Stimulated activated CD8-positive, alpha-beta memory T cell treated with anti-CD3 and anti-CD28 coated beads, Interleukin-12 subunit alpha, Interleukin-12 subunit beta, amount 100 ng/mL, for 24 hours (primary cell): Measurements from ENCODE around the gene EPN2.
A peak's percentile ranks its signal among the peaks of the same experiment; 100 is the strongest.
"Not testable (repeated sequence)": the region's sequence is repeated elsewhere in the genome, so short reads cannot be mapped to it uniquely, and the experiment has no call there.

Source experiments
- DNase-seq: peaks from one replicate; pipeline ENCODE4 v3.0.0-alpha.2; 2020; ENCODE audit errors: extremely low read depth

The EPN2 gene

GRCh38 chr17:19345486-19346350 lies 108.6 kb downstream of the EPN2 start:
- no peak for DNase-seq

- DNase-seq, result no peak
These were observed 109.4 kb downstream of the EPN2 start for GRCh38 chr17:19346351-19347255.

- no peak for DNase-seq
These were observed 110.3 kb downstream of the EPN2 start for GRCh38 chr17:19347323-19348080.

- no peak for DNase-seq
These were observed 111.0 kb downstream of the EPN2 start for GRCh38 chr17:19348081-19348650.

GRCh38 chr17:19348806-19349205 lies 111.6 kb downstream of the EPN2 start:
- no peak for DNase-seq

GRCh38 chr17:19353401-19353800 lies 116.2 kb downstream of the EPN2 start:
- not testable (repeated sequence) for DNase-seq

- no peak for DNase-seq
These were observed 117.6 kb downstream of the EPN2 start for GRCh38 chr17:19354748-19355147.

GRCh38 chr17:19357351-19357750 lies 120.2 kb downstream of the EPN2 start:
- no peak for DNase-seq

- no peak for DNase-seq
These were observed 120.6 kb downstream of the EPN2 start for GRCh38 chr17:19357761-19358160.

- no peak for DNase-seq
These were observed 122.0 kb downstream of the EPN2 start for GRCh38 chr17:19359151-19359550.

GRCh38 chr17:19359856-19360255 lies 122.7 kb downstream of the EPN2 start:
- DNase-seq, result no peak

GRCh38 chr17:19360772-19361171 lies 123.6 kb downstream of the EPN2 start:
- no peak for DNase-seq

- DNase-seq, result no peak
These were observed 124.2 kb downstream of the EPN2 start for GRCh38 chr17:19361326-19361725.

- no peak for DNase-seq
These were observed 124.7 kb downstream of the EPN2 start for GRCh38 chr17:19361944-19362276.

- peak; percentile 76 for DNase-seq
These were observed 125.3 kb downstream of the EPN2 start, which contains the start of gene B9D1 for GRCh38 chr17:19362277-19363113. TSS of gene B9D1 (minus strand) at chr17:19362723. CDS start at chr17:19362569, 154 bp downstream.

GRCh38 chr17:19363114-19363438 lies 125.9 kb downstream of the EPN2 start:
- no peak for DNase-seq

- DNase-seq, result no peak
These were observed 126.4 kb downstream of the EPN2 start for GRCh38 chr17:19363460-19364035.

GRCh38 chr17:19364699-19365498 lies 127.7 kb downstream of the EPN2 start:
- DNase-seq, result no peak

- no peak for DNase-seq
These were observed 128.3 kb downstream of the EPN2 start for GRCh38 chr17:19365499-19365817.
